ENCODE measurements around the gene ODF4. TPM values are rescaled to one million over a fixed set of nuclear protein-coding genes. Genes with fewer than 3 reads are reported as not detected.
"Not testable (repeated sequence)": the region's sequence is repeated elsewhere in the genome, so short reads cannot be mapped to it uniquely, and the experiment has no call there.

ODF4 gene
- total and polyA plus RNA-seq, 2 of the 4 experiments (the other 2 are of a cell fraction), result not detected

DNA sequence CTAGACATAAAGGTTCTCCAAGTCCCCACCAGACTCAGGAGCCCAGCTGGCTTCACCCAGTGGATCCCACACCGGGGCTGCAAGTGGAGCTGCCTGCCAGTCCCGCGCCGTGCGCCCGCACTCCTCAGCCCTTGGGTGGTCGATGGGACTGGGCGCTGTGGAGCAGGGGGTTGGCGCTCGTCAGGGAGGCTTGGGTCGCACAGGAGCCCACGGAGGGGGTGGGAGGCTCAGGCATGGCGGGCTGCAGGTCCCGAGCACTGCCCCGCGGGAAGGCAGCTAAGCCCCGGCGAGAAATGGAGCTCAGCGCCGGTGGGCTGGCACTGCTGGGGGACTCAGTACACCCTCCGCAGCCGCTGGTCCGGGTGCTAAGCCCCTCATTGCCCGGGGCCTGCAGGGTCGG is 7.4 kb downstream of the ODF4 start:
- H3K9ac ChIP-seq (ENCODE audit: low read depth, low read length); H3K14ac ChIP-seq (replicated peaks; ENCODE audit: low read depth, low read length); BruUV-seq (replicated peaks); intact Hi-C loops (cut with micrococcal nuclease); CTCF ChIA-PET; H4K5ac ChIP-seq (ENCODE audit: low read depth, low read length); dilution Hi-C loops (cut with HindIII; ENCODE audit: low sequenced_read_pairs, unreplicated experiment); H3K36me3 ChIP-seq (ENCODE audit: control insufficient read depth, insufficient read depth, low read length); H3K9me3 ChIP-seq (ENCODE audit: control insufficient read depth, insufficient read depth, low read length); H3K4me1 ChIP-seq (ENCODE audit: control insufficient read depth, insufficient read depth, low read length); H4K91ac ChIP-seq (ENCODE audit: insufficient read depth, low read depth, low read length); H3K56ac ChIP-seq (ENCODE audit: extremely low read depth, insufficient read depth, low read length); H4K20me1 ChIP-seq (ENCODE audit: insufficient read depth, low read length); H3K18ac ChIP-seq (ENCODE audit: low read depth, low read length); H2AFZ ChIP-seq (replicated peaks; ENCODE audit: low read length, poor library complexity); H3K79me1 ChIP-seq (ENCODE audit: low read depth in 1 of 2, low read length in 2 of 2); H2BK120ac ChIP-seq (ENCODE audit: low read depth, low read length); DNase-seq; H2BK5ac ChIP-seq (ENCODE audit: low read depth, low read length, poor library complexity, severe bottlenecking); POLR2A ChIA-PET (ENCODE audit: unreplicated experiment); ATAC-seq (ENCODE audit: low read depth); H3K9me1 ChIP-seq (ENCODE audit: insufficient read depth, low read length); H2AK9ac ChIP-seq (replicated peaks; ENCODE audit: low read depth, low read length, poor library complexity); H3K27ac ChIP-seq (ENCODE audit: insufficient read depth, low read length); H3K23ac ChIP-seq (ENCODE audit: low read depth, low read length); H4K8ac ChIP-seq (ENCODE audit: low read depth in 2 of 2, low read length in 2 of 2); in situ Hi-C loops (cut with MboI; ENCODE audit: low sequenced_read_pairs); H3K4me3 ChIP-seq (ENCODE audit: insufficient read depth, low read depth, low read length); H2BK20ac ChIP-seq (ENCODE audit: low read depth, low read length); H2BK15ac ChIP-seq (ENCODE audit: low read depth, low read length); H3K4me2 ChIP-seq (ENCODE audit: low read depth, low read length); H3K4ac ChIP-seq (ENCODE audit: low read depth, low read length); H2AK5ac ChIP-seq (ENCODE audit: low read depth, low read length): not testable (repeated sequence)
- WGBS, 2 experiments (ENCODE audit: extremely low coverage in 2 of 2, insufficient read length in 1 of 2), result no CpG with 5 or more reads among the region's 25 CpGs
- peaks cover 20% of the 10 kb centered on the region for H3K27me3 ChIP-seq (ENCODE audit: control insufficient read depth, insufficient read depth, low read length)
